Frontal cortex (tissue), 4 donors: ENCODE data around the gene NBAS. TPM values are rescaled to one million over a fixed set of nuclear protein-coding genes. Genes with fewer than 3 reads are reported as not detected.
A peak's percentile ranks its signal among the peaks of the same experiment; 100 is the strongest.

Experiments
- DNase-seq, 2 donors: peaks; one replicate each; pipeline ENCODE4 v3.0.0; 2012; ENCODE audit warnings: low spot score in 2 of 2
- FAIRE-seq: peaks from 2 replicates; lab custom pipeline; 2012; peaks lifted over from hg19 to GRCh38; lab: Jason Lieb, UNC
- total RNA-seq: library from RNA; depleted of rRNA; stranded (reverse); fragments of >200 nt; gene quantifications from one replicate; pipeline ENCODE4 v1.2.3, GENCODE V29; 2014
- donor health status: control.
- donor health status: control.
- donor health status: control.

The NBAS gene
- total RNA-seq, 1 donor from 2014 or later = 173 TPM

DNA sequence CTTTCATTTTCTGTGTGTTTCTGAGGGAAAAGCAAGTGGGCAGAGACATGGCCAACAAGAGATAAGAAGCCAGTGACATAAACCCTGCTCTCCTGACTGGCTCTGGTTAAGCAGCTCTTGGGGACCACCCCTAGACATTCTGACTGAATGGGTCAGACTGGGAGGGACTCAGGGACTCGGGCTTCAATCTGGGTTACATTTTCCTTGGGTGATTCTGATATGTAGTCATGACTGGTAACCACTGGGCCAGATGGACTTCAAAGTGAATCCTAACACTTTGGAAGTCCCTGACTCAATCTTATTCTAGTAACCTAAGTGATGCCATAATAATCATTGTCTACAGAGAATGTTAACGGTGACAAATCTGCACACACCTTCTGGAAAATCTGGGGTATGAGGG lies 397.8 kb downstream of the NBAS start:
- FAIRE-seq (no peak), DNase-seq (no peak)

DNA sequence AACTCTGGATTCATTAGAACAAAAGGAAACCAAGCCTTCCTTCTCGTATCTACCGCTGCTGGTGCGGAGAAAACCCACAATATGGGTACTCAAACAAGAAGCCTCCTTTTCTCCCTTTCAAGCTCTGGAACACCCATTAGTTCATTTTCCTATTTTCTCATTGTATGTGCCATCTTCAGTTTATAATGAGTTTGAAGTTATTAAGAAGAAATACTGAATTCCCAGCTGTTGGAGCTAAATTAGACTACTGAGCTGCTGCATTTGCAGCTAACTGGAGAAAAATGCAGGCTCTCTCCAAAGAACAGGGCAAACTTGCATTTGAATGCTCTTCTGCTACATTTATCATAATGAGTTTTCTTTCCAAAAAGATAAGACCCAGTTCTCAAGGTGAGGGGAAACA lies 398.5 kb downstream of the NBAS start:
- no peak for FAIRE-seq
- DNase-seq = no peak

DNA sequence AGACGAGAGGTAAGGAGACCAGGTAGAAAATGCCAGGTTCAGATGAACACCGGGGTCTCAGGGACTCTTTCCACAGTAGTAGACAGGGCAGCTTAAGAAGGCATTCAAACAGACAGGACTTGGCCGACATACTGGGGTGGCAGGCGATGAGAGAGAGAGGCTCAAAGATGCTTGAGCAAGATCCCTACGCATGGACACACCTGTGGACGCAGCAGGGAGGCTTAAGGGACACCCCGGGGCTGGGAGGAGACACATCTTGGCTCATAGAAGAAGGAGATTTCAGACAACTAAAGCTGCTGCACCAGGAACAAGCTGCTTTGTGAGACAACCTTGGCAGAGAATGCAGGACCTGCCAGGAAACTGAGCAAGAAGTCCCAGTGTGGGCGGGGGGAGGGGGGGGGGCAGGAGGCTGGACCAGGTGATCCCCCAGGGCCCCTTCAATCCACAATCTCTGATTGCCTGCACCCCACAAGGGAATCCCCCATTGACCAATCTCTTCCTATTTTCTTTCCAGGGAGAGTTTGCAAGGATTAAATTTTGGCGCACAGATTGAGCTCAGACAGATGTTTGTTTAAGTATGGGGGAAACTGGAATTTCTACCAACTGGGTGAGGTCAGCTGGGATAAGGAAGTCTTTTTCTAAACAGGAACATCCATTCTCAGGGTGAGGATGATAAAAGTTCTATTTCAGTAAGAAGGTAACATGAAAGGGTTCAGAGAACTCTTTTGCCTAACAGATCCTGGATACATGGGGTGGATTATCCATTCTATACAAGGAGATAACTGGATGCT lies 400.7 kb downstream of the NBAS start:
- no peak for FAIRE-seq
- DNase-seq = no peak

- peak; percentile 34 for FAIRE-seq
- DNase-seq = peak in 1 of 2 donors; percentile 32
These were observed 401.4 kb downstream of the NBAS start for GRCh38 chr2:15159751-15160177.

GRCh38 chr2:15159206-15159605 lies 401.9 kb downstream of the NBAS start:
- DNase-seq (no peak), FAIRE-seq (no peak)

DNA sequence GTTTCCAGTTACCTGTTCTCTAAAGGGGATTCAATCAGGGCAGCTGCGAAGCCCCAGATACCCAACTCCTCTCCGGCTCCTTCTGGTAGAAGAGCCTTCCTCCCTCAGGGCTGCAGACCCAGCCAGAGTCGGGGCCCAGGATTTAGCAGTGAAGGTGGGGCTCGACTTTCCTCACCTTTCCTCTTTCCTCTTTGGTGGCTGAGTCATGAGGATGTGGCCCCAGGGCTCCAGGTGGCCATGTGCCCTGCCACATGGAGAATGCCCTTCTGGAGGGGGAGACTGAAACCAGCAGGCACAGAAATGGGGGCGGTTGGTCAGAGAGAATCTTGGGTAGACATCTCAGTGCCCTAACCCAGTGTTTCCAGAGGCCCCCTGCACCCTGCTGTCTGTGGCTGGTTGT lies 402.6 kb downstream of the NBAS start:
- no peak for FAIRE-seq
- no peak for DNase-seq

DNA sequence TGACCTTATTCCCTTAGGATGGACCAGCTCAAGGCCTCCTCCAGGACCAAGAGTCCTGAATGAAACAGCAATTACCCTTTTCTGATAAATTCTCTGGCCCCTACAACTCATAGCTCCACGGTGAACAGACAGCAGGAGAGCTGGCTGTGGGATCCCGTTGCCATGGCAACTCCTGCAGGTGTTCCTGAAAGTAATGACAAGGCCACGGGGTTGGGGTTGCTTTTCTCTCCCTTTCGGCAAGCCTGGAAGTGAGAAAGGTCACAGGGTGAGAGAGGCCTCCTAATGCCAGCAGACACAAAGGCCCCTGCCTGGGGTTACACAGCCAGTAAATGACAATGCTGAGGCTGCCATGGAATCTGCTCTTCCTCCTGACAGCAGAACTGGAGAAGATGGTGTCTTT lies 403.0 kb downstream of the NBAS start:
- no peak for FAIRE-seq
- DNase-seq = no peak

GRCh38 chr2:15155959-15156574 lies 405.1 kb downstream of the NBAS start:
- no peak for FAIRE-seq
- no peak for DNase-seq

GRCh38 chr2:15154297-15154696 lies 406.8 kb downstream of the NBAS start:
- no peak for DNase-seq
- FAIRE-seq = no peak

- no peak for DNase-seq
- no peak for FAIRE-seq
These were observed 408.8 kb downstream of the NBAS start for GRCh38 chr2:15152382-15152781.

GRCh38 chr2:15149063-15149462 lies 412.1 kb downstream of the NBAS start:
- FAIRE-seq (no peak), DNase-seq (no peak)

DNA sequence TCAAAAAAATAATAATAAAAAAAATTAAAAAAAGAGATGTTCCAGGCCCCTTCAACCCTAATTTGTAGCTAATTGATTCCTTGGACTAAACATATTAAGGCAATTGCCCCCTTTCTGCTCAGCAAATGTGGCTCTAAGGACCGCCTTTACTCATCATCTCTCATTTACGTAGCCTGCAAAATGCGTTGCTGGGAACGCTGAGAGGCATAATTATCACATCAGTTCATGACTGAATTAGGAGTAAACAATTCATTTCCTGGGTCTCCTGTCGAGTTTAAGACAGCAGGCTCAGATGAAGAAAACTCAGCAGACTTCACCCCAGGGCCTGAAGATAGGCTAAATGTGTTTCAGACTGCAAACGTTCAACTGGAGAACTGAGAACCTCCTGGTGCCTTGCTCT lies 413.5 kb downstream of the NBAS start:
- no peak for DNase-seq
- no peak for FAIRE-seq

DNA sequence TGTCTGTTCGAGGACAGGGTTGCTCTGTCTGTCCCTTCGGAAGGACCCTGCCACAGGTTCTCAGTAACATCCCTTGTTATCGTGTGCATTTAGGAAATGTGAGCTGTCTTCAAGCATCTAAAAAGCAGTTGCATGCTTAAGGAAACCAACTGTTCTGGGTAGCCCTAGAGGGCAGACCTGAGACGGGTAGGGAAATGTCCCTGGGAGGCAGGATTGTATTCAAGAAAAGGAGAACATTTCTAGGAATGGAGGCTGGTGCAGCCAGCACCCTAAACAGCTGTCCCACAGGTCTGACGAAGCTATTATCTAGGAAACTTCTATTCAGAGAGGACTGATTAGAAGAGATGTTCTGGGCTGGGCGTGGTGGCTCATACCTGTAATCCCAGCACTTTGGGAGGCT lies 414.2 kb downstream of the NBAS start:
- FAIRE-seq = no peak

DNA sequence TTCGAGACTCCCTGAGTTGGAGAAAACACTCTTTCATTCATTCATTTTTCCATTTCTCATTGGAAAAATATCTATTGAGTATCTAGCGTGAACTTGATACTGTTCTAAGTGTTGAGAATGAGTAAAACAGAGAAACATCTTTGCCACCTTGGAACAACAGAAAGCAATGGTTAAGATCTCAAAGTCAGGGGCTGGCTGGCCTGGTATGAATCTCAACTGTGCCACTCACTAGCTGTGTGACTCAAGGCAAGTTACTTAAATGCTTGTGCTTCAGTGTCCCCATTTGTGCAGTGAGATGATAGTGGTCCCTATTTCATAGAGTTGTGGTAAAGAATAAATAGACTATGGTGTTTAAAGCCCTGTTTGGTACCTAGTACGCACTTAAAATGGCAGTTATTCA lies 415.2 kb downstream of the NBAS start:
- FAIRE-seq = no peak

More for the DNA sequence above, 414.2 kb downstream of the NBAS start:
- no peak for DNase-seq

DNA sequence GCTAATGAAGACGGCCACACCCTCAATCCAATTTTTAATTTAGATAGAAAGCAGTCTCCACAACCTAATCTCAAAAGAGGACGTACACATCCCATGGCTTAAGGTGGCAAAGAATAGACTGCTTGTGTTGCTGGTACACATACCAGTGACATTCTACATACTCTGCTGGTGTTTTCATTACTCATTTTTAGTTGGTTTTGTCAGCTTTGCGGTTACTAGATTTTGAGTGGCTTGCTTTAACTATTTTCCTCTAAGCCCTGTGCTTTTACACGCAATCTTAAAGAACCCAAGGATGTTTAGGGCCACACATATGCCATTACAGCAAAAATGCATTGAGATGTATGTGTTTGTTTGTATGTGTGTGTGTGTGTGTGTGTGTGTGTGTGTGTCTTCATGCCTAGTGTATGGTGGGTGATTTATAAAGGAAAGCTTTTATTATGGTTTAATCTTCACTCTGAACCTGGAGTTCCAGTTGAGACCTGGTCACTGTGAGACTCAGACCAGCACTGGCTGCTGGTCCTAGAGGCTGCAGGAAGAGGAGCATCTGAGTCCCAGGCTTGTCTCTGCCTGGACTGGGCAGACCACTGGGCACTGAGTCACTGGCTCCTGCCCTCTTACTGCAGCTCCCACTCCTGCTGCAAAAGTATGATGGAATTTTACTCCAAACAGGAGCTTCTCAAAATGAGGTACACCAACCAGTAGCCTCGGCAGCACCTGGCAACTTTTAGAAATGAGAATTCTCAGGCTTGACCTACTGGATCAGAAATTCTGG lies 415.9 kb downstream of the NBAS start:
- FAIRE-seq = no peak
- DNase-seq = no peak

More for the DNA sequence above, 415.2 kb downstream of the NBAS start:
- no peak for DNase-seq

DNA sequence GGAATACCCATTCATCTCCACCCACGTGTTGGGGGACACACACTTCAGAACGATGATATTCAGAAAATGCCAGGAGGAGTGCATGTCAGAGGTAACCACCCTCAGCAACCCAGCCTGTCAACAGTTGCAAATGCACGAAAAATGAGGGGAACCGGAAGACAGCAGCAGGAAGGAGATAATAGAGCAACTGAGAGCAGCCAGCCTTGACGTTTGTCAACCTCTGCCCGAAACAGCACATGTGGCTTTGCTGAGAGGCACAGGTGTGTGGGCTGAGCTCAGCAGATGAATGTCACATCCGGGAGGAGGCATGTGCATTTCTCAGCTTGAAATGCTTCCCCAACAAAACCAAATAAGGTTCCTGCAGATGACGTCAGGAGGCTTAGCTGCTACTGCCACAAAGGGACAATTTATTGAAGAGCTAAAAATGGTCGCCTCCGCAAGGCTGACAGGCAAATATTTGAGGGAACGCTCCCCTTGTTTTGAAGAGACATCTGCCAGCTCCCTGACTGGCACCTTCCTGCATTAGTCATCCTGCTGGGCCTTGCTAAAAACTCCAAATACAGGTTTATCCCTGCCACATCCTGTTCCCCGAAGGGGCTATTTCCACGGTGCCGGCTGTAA lies 419.0 kb downstream of the NBAS start:
- DNase-seq (peak in 1 of 2 donors; percentile 16), FAIRE-seq (no peak)

DNA sequence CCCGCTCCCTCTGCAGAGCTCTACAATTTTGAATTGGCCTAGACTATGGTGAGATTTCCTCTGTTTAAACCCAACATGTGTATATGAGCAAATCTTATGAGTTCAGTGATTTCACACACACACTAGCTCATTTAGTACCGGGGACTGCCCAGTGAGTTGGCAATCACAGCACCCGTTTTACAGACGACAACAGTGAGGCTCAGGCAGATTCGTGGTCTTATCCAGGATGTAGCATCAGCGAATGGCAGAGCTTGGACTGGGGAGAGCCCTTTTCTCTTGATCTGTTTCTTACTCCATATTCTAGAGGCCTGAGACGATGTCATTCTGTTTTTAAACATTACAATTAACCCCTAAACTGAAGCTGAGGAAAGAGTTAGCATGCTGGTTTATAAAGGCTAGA lies 419.9 kb downstream of the NBAS start:
- DNase-seq = no peak
- FAIRE-seq = no peak

DNA sequence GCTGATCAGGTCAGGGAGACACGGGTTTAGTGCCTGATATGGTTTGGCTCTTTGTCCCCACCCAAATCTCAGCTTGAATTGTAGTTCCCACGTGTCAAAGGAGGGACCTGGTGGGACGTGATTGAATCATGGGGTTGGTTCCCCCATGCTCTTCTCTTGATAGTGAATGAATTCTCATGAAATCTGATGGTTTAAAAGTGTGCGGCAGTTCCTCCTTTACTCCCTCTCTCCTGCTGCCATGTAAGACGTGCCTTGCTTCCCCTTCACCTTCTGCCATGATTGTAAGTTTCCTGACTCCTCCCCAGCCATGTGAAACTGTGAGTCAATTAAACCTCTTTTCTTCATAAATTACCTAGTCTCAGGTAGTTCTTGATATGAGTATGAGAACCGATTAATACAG lies 424.5 kb downstream of the NBAS start:
- FAIRE-seq (no peak), DNase-seq (no peak)

DNA sequence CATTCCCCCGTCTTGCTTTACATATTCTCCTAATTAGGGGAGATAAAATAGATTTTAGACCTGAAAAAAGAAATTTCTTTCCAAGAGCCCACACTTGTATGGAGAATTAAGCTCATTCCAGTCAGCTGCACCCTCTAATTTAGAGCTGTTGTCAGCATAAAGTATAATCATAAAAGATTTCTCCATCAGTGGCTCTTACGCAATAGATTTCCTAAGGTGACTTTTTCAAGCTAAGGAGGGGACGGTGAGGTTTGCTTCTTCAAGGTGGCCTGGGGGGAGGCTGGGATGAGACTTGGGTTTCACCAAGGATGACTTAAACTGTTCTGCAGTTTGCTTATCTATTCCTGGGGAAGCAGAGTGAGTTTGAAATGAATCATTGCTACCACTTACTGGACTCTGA lies 426.2 kb downstream of the NBAS start:
- DNase-seq = no peak
- FAIRE-seq = no peak

DNA sequence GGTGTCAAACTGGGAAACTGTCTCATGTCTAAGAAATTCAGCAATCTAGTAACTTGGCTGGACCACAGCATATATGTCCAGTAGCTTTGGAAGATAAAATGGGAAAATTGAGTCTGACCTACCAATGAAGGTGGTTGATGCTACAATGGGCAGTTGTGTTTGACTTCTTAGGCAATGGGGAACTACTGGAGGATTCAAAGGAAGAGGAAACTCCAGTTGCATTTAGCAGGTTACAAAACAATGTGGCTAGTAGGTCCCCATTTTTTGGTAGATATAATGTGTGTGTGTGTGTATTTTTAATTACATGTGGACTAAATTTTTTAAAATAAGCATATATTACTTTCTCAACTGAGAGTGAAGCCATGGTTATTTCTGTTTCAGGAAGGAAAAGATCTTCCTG lies 427.7 kb downstream of the NBAS start:
- FAIRE-seq (no peak), DNase-seq (no peak)
